Measurements from ENCODE around the gene FBXO10.

- TF ChIP-seq CTCF (IDR thresholded peaks at IDR 0.05; ENCODE audit: low read length) (peak; percentile 63), EZH2phosphoT487 (IDR thresholded peaks at IDR 0.05; ENCODE audit: low read length) (no peak)
Observed at GRCh38 chr9:37582548-37583157, 6.5 kb upstream of the FBXO10 start.
